Spleen (tissue), 11 donors: ENCODE measurements around the gene ANKAR. TPM values are rescaled to one million over a fixed set of nuclear protein-coding genes. Genes with fewer than 3 reads are reported as not detected.

ENCODE experiments used
- DNase-seq: peaks from one replicate; pipeline ENCODE4 v3.0.0-alpha.2; 2020
- H3K27ac ChIP-seq, 8 donors: fragments of 200-600 bp; sonication (generic) in 7 of 8; 1 replicate in 4 of 8; 2 replicates in 4 of 8; pipeline versions ENCODE4 v1.5.0 to v1.8.0; 2016 to 2021; ENCODE audit warnings: inconsistent platforms in 4 of 8, mild to moderate bottlenecking in 4 of 8, moderate library complexity in 1 of 8
- H3K27me3 ChIP-seq, 7 donors: fragments of 200-600 bp; sonication (generic) in 6 of 7; replicated peaks in 1 of 7; 1 replicate in 4 of 7; 2 replicates in 3 of 7; pipeline versions ENCODE4 v1.5.0 to v1.8.0; 2016 to 2021; ENCODE audit warnings: inconsistent platforms in 3 of 7, mild to moderate bottlenecking in 1 of 7
- H3K36me3 ChIP-seq, 6 donors: fragments of 200-600 bp; sonication (generic) in 5 of 6; 1 replicate in 4 of 6; 2 replicates in 2 of 6; pipeline versions ENCODE4 v1.5.0 to v1.8.0; 2016 to 2021; ENCODE audit warnings: inconsistent platforms in 2 of 6
- H3K4me1 ChIP-seq, 6 donors: fragments of 200-600 bp; sonication (generic) in 5 of 6; 1 replicate in 3 of 6; 2 replicates in 3 of 6; pipeline versions ENCODE4 v1.5.0 to v1.8.0; 2016 to 2021; ENCODE audit warnings: inconsistent platforms in 3 of 6
- H3K4me3 ChIP-seq, 8 donors: fragments of 200-600 bp; sonication (generic) in 7 of 8; 1 replicate in 4 of 8; 2 replicates in 4 of 8; pipeline versions ENCODE4 v1.5.0 to v1.8.0; 2016 to 2021; ENCODE audit warnings: inconsistent platforms in 4 of 8, mild to moderate bottlenecking in 4 of 8, moderate library complexity in 2 of 8
- H3K9me3 ChIP-seq, 8 donors: fragments of 200-600 bp; sonication (generic) in 7 of 8; 1 replicate in 4 of 8; 2 replicates in 4 of 8; pipeline versions ENCODE4 v1.5.0 to v1.8.0; 2016 to 2021; ENCODE audit warnings: inconsistent platforms in 4 of 8
- CTCF ChIP-seq, 11 experiments: fragments of 200-600 bp in 7 of 11; fragments of 450-650 bp in 4 of 11; sonication (generic) in 4 of 11; IDR thresholded peaks in 8 of 11; conservative IDR thresholded peaks in 3 of 11; 1 replicate in 7 of 11; 2 replicates in 4 of 11; pipeline versions ENCODE4 v1.4.0 to v1.8.0; 2016 to 2021; ENCODE audit warnings: antibody characterized with exemption in 11 of 11, inconsistent platforms in 4 of 11, mild to moderate bottlenecking in 1 of 11
- POLR2A ChIP-seq, 3 donors: fragments of 450-650 bp; IDR thresholded peaks; one replicate each; pipeline ENCODE4 v1.5.1; 2017; ENCODE audit warnings: antibody characterized with exemption in 3 of 3, mild to moderate bottlenecking in 1 of 3
- POLR2AphosphoS5 ChIP-seq, 3 donors: sonication (generic); formaldehyde crosslinking; IDR thresholded peaks; one replicate each; pipeline ENCODE4 v1.5.1; 2017; ENCODE audit warnings: antibody characterized with exemption in 3 of 3
- WGBS, 5 donors: extraction: QIAGEN DNeasy Blood & Tissue Kit in 3 of 5; methylation state at CpG; one replicate each; pipeline versions ENCODE4 v1.1.5 to v1.1.7; 2013 to 2018; 5-methylcytosine and 5-hydroxymethylcytosine counted together
- intact Hi-C: fragments of 100-400 bp; cut with DNase I; formaldehyde crosslinking; loops from one replicate; pipeline ENCODE4 v1.15.0; 2023; ENCODE audit warnings: low total_unique reads
- polyA plus RNA-seq, 3 donors: library from polyadenylated mRNA; stranded (reverse); fragments of 200-250 nt; gene quantifications; one replicate each; pipeline ENCODE4 v1.2.1, GENCODE V29; 2013
- total RNA-seq, 7 donors: library from RNA; depleted of rRNA in 3 of 7; stranded (reverse); fragments of >200 nt in 3 of 7; fragmentation: NEBNext Ultra II Directional in 4 of 7; extraction: Animal tissue kit (Norgen Biotek cat#: 25700) in 4 of 7; gene quantifications; one replicate each; pipeline versions ENCODE4 v1.1.0 to v1.2.1, GENCODE V29; 2016 to 2021
- donor health status: healthy with polysubstance abuse.
- donor health status: DM: no; HTN: no; CAD: no; lungs with moderate emphysema.
- donor health status: DM: no; HTN: no; CAD: no.
- donor health status: Bipolar disorder and iron deficiency.
- donor health status: healthy.
- donor health status: DM: no; HTN: no; CAD: no.
- donor health status: DM: yes; HTN: yes; CAD: no.

The ANKAR gene
- total and polyA plus RNA-seq, 10 donors, result 3.1 to 32.3 (median 14.7) TPM

GRCh38 chr2:189719571-189719970, 45.1 kb downstream of the ANKAR start:
- 56 to 84% (median 73%) methylated on average over 4 of the region's 4 CpGs for WGBS, 5 donors
- no peak for DNase-seq
- peaks cover 0 to 11% (median 2%) of the 10 kb centered on the region in 8 donors for H3K9me3 ChIP-seq
- H3K4me1 ChIP-seq, result peaks cover 0 to 6% (median 0%) of the 10 kb centered on the region in 6 donors
- H3K27me3 ChIP-seq, result no peaks in the 10 kb centered on the region
- no peak for TF ChIP-seq POLR2A (IDR thresholded peaks at IDR 0.05)
- TF ChIP-seq CTCF (IDR thresholded peaks at IDR 0.05 in 8 of 11, conservative IDR thresholded peaks at IDR 0.05 in 3 of 11), result no peak
- no peak for TF ChIP-seq POLR2AphosphoS5 (IDR thresholded peaks at IDR 0.05)
- no peak overlapping the region for H3K4me3 ChIP-seq
- intact Hi-C loops, result no loop called here
- H3K36me3 ChIP-seq, result peaks cover 0 to 4% (median 0%) of the 10 kb centered on the region in 6 donors
- no peak overlapping the region for H3K27ac ChIP-seq

GRCh38 chr2:189723192-189723591, 48.7 kb downstream of the ANKAR start:
- intact Hi-C loops, result no loop called here
- TF ChIP-seq POLR2AphosphoS5 (IDR thresholded peaks at IDR 0.05), result no peak
- TF ChIP-seq CTCF (IDR thresholded peaks at IDR 0.05 in 8 of 11, conservative IDR thresholded peaks at IDR 0.05 in 3 of 11), result no peak
- TF ChIP-seq POLR2A (IDR thresholded peaks at IDR 0.05), result no peak
- Histone ChIP-seq H3K36me3 (peaks cover 0 to 8% (median 0%) of the 10 kb centered on the region in 6 donors), H3K4me1 (peaks cover 0 to 6% (median 0%) of the 10 kb centered on the region in 6 donors), H3K27me3 (no peaks in the 10 kb centered on the region), H3K4me3 (no peak overlapping the region), H3K27ac (no peak overlapping the region), H3K9me3 (no peaks in the 10 kb centered on the region)
- DNase-seq, result no peak

Other genes starting within 250 kb of the ANKAR start
- gene WDR75, start 233.2 kb upstream of the ANKAR start, total RNA-seq, result 10 to 100 TPM; 30.2 to 66.5 (median 40.9) TPM
- gene WDR75, start 233.2 kb upstream of the ANKAR start, polyA plus RNA-seq, result 10 to 100 TPM; 27.1 to 29.1 (median 27.9) TPM
- gene SLC40A1, start 93.9 kb upstream of the ANKAR start, total RNA-seq, result 100 to 1,000 TPM; 315 to 843 (median 492) TPM
- 100 to 1,000 TPM in 2 of 3 donors, 10 to 100 TPM in 1; 55.7 to 116 (median 102) TPM for gene SLC40A1, start 93.9 kb upstream of the ANKAR start, polyA plus RNA-seq
- 10 to 100 TPM; 28.1 to 50.8 (median 33.9) TPM for gene ASNSD1, start 13.2 kb upstream of the ANKAR start, total RNA-seq
- gene ASNSD1, start 13.2 kb upstream of the ANKAR start, polyA plus RNA-seq, result 10 to 100 TPM; 30.1 to 33.4 (median 30.4) TPM
- 10 to 100 TPM in 3 of 7 donors, 1 to 10 TPM in 4; 7.1 to 13.9 (median 9.4) TPM for gene OSGEPL1, start 88.1 kb downstream of the ANKAR start, total RNA-seq
- 1 to 10 TPM; 6.2 to 6.7 (median 6.6) TPM for gene OSGEPL1, start 88.1 kb downstream of the ANKAR start, polyA plus RNA-seq
- 100 to 1,000 TPM in 4 of 7 donors, 10 to 100 TPM in 3; 61.9 to 276 (median 109) TPM for gene ORMDL1, start 109.7 kb downstream of the ANKAR start, total RNA-seq
- 100 to 1,000 TPM; 125 to 207 (median 152) TPM for gene ORMDL1, start 109.7 kb downstream of the ANKAR start, polyA plus RNA-seq
- gene PMS1, start 109.8 kb downstream of the ANKAR start, total RNA-seq, result 10 to 100 TPM; 15.3 to 39.3 (median 28.6) TPM
- gene PMS1, start 109.8 kb downstream of the ANKAR start, polyA plus RNA-seq, result 10 to 100 TPM; 12.6 to 18.6 (median 16.0) TPM